HL-60/S4 treated with phorbol 12-myristate 13-acetate at 8.2 ng/mL for 4 days and 3 days (cell line): ENCODE data around the gene NAA10.

ENCODE experiments used
- in situ Hi-C: fragments of 300-500 bp; cut with MboI; formaldehyde crosslinking; loops from 2 replicates; pipeline ENCODE4 v1.15.0; 2022; ENCODE audit warnings: low sequenced_read_pairs

Gene NAA10

GRCh38 chrX:153885968-153886903, 48.6 kb downstream of the NAA10 start, which contains the start of gene L1CAM:
L1CAM (minus strand) TSS chrX:153886173; CDS start chrX:153875836, 10,337 bp downstream.
- in situ Hi-C loops: no loop called here

GRCh38 chrX:153885208-153885787, 49.5 kb downstream of the NAA10 start:
- in situ Hi-C loops: no loop called here

- in situ Hi-C loops: no loop called here
These were observed 50.2 kb downstream of the NAA10 start for GRCh38 chrX:153884590-153884989.

- in situ Hi-C loops: no loop called here
These were observed 50.7 kb downstream of the NAA10 start for GRCh38 chrX:153884136-153884535.

- in situ Hi-C loops: no loop called here
These were observed 51.5 kb downstream of the NAA10 start for GRCh38 chrX:153883163-153883843.

- in situ Hi-C loops: no loop called here
These were observed 52.3 kb downstream of the NAA10 start for GRCh38 chrX:153882557-153882956.

GRCh38 chrX:153882086-153882498, 52.7 kb downstream of the NAA10 start:
- in situ Hi-C loops: no loop called here

GRCh38 chrX:153881281-153881680, 53.6 kb downstream of the NAA10 start:
- in situ Hi-C loops: no loop called here

- in situ Hi-C loops: no loop called here
These were observed 54.4 kb downstream of the NAA10 start for GRCh38 chrX:153880440-153880815.

- in situ Hi-C loops: no loop called here
These were observed 54.9 kb downstream of the NAA10 start for GRCh38 chrX:153879741-153880439.
